RWPE1 (cell line): ENCODE data around the gene DCST2.

Source experiments
- CTCF ChIA-PET: fragments of 350-600 bp; sonication (Branson Sonifier 250); formaldehyde crosslinking; extraction: SDS; loops from one replicate; lab custom pipeline; 2021; lab: Yijun Ruan, JAX
- POLR2A ChIA-PET: fragments of 400-600 bp; formaldehyde crosslinking; extraction: SDS; loops from one replicate; lab custom pipeline; 2020; ENCODE audit warnings: antibody characterized with exemption; ENCODE audit not compliant: low non-redundant PET; lab: Yijun Ruan, JAX
- DNase-seq: peaks from one replicate; pipeline ENCODE4 v3.0.0; 2012; ENCODE audit warnings: low spot score
- H3K27ac ChIP-seq: fragments of 450-650 bp; 2 replicates; pipeline ENCODE4 v1.5.1; 2017
- TF ChIP-seq, protein P1 (sequence below): fragments of 450-650 bp; conservative IDR thresholded peaks from 2 replicates; pipeline ENCODE4 v1.5.1; 2017; ENCODE audit warnings: low read depth, mild to moderate bottlenecking

Gene DCST2

DNA sequence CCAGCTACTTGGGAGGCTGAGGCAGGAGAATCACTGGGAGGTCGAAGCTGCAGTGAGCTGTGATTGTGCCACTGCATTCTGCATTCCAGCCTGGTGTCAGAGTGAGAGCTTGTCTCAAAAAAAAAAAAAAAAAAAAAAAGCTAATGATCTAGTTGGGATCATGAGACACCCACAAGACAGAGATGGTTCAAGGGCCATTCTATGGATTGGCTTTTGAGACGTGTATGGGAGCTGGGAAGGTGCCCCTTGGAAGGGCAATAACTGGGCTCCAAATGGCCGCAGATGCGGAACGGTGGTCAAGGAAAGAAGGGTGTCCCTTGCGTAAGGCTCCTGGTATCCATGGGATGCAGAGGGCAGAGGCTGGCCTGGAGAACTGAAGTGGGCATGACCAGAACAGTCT is 10.8 kb upstream of the DCST2 start:
- POLR2A ChIA-PET: no interaction called here
- TF ChIP-seq, protein P1, sequence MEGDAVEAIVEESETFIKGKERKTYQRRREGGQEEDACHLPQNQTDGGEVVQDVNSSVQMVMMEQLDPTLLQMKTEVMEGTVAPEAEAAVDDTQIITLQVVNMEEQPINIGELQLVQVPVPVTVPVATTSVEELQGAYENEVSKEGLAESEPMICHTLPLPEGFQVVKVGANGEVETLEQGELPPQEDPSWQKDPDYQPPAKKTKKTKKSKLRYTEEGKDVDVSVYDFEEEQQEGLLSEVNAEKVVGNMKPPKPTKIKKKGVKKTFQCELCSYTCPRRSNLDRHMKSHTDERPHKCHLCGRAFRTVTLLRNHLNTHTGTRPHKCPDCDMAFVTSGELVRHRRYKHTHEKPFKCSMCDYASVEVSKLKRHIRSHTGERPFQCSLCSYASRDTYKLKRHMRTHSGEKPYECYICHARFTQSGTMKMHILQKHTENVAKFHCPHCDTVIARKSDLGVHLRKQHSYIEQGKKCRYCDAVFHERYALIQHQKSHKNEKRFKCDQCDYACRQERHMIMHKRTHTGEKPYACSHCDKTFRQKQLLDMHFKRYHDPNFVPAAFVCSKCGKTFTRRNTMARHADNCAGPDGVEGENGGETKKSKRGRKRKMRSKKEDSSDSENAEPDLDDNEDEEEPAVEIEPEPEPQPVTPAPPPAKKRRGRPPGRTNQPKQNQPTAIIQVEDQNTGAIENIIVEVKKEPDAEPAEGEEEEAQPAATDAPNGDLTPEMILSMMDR: no peak
- DNase-seq: no peak
- peak overlapping the region; percentile 77 for H3K27ac ChIP-seq
- CTCF ChIA-PET: interaction anchor here (0.6 to 2.5 kb wide), 15 partner anchors 9 to 123 kb away, joined by 3 to 16 read pairs (median 5); partner anchors contain the start of gene EFNA4

DNA sequence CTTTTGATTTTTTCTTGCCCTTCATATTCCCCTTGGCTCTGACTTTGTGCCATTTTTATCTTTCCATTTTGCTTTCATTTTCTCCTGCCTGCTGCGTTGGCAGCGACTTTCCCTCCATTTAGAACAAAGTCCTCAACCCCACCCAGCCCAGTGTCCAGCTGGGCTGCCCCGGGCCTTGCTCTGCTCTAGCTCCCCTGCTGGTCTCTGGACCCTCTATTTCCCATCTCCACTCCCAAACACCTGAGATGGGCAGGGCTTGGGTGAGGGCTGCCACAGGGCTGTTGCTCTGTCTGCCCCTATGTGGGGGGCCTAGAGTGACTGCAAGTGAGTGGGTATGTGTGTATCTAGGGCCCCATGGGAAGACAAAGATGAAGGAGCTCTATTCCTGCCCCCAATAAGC is 10.2 kb upstream of the DCST2 start:
- TF ChIP-seq, protein P1: no peak
- ChIA-PET CTCF (interaction anchor here (0.6 to 2.5 kb wide), 13 partner anchors 9 to 123 kb away, joined by 3 to 16 read pairs (median 6); partner anchors contain the start of gene EFNA4), POLR2A (no interaction called here)
- H3K27ac ChIP-seq: peak overlapping the region; percentile 77
- no peak for DNase-seq

DNA sequence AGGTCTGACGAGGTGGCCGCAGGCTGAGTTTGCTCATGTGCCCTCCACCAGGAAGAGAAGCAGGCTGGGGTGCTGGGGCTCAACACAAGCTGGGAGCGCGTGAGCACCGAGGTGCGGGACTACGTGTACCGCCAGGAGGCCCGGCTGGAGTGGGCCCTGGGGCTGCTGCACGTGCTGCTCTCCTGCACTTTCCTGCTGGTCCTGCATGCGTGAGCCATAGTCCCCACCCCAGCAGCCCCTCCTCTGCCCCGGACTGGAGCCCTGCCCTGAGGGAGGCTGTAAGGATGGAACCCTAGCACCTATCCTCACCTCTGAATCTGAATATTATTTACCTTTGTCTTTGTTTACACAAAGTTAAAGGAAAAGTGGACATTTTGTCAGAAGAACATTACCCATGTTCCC is 9.7 kb upstream of the DCST2 start:
- ChIA-PET POLR2A (no interaction called here), CTCF (interaction anchor here (0.7 to 2.5 kb wide), 9 partner anchors 13 to 79 kb away, joined by 3 to 16 read pairs (median 7); no protein-coding TSS in a partner anchor)
- no peak for DNase-seq
- TF ChIP-seq, protein P1: no peak
- H3K27ac ChIP-seq: peak overlapping the region; percentile 77

DNA sequence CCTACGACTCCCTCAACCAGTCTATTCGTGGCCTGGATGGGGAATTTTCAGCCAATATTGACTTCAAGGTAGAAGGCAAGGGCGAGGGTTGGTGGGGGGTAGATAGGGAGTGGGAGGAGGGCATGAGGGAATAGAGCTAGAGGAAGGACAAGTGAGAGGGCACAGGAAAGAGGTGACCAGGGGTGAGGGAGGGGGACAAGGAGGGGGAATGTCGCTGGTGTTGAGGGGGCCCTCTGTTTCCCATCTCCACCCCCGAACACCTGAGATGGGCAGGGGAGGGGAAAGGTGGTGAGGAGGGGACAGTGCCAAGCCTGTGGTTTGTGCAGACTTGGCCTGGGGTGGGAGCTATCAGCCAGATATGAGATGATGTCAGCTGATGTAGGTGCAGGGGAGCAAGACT is 9.2 kb upstream of the DCST2 start:
- ChIA-PET CTCF (interaction anchor here (0.6 to 2.4 kb wide), 3 partner anchors 25 to 43 kb away, joined by 3 to 16 read pairs (median 10); no protein-coding TSS in a partner anchor), POLR2A (no interaction called here)
- no peak for DNase-seq
- TF ChIP-seq, protein P1: no peak
- peak overlapping the region; percentile 77 for H3K27ac ChIP-seq

DNA sequence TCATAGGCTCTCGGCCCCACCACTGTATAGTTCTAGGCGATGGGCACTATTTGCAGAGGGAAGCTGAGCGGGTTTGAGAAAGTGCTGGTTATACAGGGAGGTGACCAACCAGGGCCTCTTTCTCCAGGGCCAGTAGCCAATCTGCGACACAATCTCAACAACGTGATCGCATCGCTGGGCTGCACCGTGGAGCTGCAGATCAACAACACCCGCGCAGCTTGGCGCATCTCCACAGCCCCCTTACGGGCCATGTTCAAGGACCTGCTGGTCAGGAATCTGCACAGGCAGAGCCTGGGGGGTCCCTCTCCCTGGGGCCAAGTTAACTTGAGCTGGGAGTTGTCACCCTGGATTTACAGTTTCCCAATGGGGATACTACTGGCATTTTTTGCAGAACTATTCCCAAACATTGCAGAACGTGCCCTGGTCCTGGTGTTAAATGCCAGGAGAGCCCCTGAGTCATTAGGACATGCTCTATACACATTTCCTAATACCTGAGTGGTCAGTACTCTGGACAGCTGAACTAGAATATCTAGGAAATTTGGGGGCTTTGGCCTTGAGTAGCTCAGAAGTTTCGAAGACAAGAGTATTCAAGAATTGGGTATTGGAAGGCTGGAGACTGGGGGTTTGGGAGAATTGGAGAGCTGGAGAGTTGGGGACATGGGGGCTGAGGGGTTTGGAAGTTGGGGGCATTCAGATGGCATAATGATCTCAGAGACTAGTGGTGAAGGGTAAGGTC is 6.9 kb upstream of the DCST2 start:
- TF ChIP-seq, protein P1: no peak
- no peak for DNase-seq
- no peak overlapping the region for H3K27ac ChIP-seq
- ChIA-PET POLR2A (interaction anchor here (0.6 kb wide), 1 partner anchor 36 kb away, joined by 12 read pairs; no protein-coding TSS in a partner anchor), CTCF (interaction anchor here (0.6 to 1.2 kb wide), 5 partner anchors 10 to 717 kb away, joined by 3 to 4 read pairs (median 3); no protein-coding TSS in a partner anchor)

DNA sequence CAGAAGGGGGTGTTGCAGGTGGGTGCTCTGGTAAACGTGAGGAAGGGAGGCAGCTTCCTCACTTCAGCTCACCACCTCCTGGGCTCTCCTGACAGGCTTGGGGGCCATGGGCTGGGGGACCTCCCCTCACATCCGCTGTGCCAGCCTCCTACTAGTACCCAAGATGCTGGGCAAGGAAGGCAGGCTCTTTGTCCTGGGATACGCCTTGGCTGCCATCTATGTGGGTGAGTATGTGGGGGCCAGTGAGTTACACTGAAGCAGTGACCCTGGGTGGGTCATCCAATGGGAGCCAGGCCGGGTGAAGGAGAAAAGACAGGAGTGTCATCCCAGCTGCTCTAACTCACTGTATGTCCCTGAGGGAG is 5.7 kb upstream of the DCST2 start:
- ChIA-PET POLR2A (no interaction called here), CTCF (interaction anchor here (1.4 to 1.5 kb wide), 2 partner anchors 12 to 22 kb away, joined by 6 to 7 read pairs; partner anchors contain the start of gene ADAM15)
- TF ChIP-seq, protein P1: no peak
- peak overlapping the region; percentile 81 for H3K27ac ChIP-seq
- DNase-seq: no peak
